ENCODE data around the gene OVCA2. TPM values are rescaled to one million over a fixed set of nuclear protein-coding genes. Genes with fewer than 3 reads are reported as not detected.

The OVCA2 gene
- total RNA-seq, 1 experiment from 2014 or later, result 27.3 TPM

DNA sequence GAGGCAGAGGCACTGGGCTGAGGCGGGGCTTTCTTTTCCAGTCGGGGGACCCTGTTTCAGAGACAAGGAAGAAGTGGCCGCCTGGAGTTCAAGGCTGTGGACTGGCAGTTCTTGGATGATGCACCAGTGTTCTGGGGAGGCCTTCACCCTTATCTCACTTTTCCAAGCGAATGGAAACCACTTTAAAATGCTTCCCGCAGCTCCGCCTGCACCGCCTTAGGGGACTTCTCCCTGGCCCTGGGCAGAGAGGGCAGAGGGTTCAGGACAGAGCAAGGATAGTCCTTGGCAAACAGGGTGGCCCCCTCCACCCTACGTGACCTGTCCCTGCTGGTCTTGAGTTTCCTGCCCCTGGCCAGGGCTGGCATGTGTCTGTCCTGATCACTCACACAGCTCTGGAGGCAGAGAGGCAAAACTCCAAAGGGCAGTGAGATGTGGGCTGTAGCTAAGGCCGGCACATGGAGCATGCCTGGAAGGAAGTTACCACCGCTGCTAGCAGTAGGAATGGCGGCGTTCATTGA is 37.3 kb upstream of the OVCA2 start:
- Histone ChIP-seq H3K79me2 (ENCODE audit: insufficient read depth, low read length) (no peaks in the 10 kb centered on the region), H3K9me2 (ENCODE audit: insufficient read depth) (no peaks in the 10 kb centered on the region), H3K4me3 (replicated peaks in 1 of 2; ENCODE audit: low read depth in 1 of 2, low read length in 2 of 2) (no peak overlapping the region), H3K27ac (ENCODE audit: low read depth, low read length) (no peak overlapping the region), H3K27me3 (ENCODE audit: insufficient read depth, low read length) (no peaks in the 10 kb centered on the region), H2AFZ (ENCODE audit: low read depth, low read length, poor library complexity, severe bottlenecking) (no peak overlapping the region), H3K4me1 (ENCODE audit: control insufficient read depth in 1 of 2, insufficient read depth in 2 of 2, low read length in 2 of 2) (peaks cover 6 to 7% of the 10 kb centered on the region in 2 experiments; a peak in 2 of 4 replicates), H3K36me3 (ENCODE audit: control insufficient read depth in 1 of 2, insufficient read depth in 2 of 2, low read length in 2 of 2) (no peaks in the 10 kb centered on the region), H3K9ac (ENCODE audit: low read length) (no peak overlapping the region), H4K20me1 (ENCODE audit: insufficient read depth) (no peaks in the 10 kb centered on the region), H3K9me3 (ENCODE audit: control insufficient read depth in 1 of 2, insufficient read depth in 1 of 2, low read depth in 1 of 2, low read length in 2 of 2) (no peaks in the 10 kb centered on the region), H3K4me2 (ENCODE audit: low read length) (no peak overlapping the region)
- TF ChIP-seq ELF1 (IDR thresholded peaks at IDR 0.05; ENCODE audit: borderline replicate concordance, low read depth), result no peak
- CTCF ChIA-PET, result no interaction called here
- intact Hi-C loops (cut with micrococcal nuclease), result no loop called here
- no peak for DNase-seq (ENCODE audit: low read depth, low spot score)
- POLR2A ChIA-PET, result no interaction called here
- ATAC-seq, result no peak
- RAD21 ChIA-PET (ENCODE audit: low non-redundant PET in 1 of 2, low total read pairs in 2 of 2, uncharacterized antibody in 2 of 2, unreplicated experiment in 2 of 2), result no interaction called here
- no TSS peak for BruUV-seq (replicated peaks)

GRCh38 chr17:2008332-2009126 is 33.3 kb upstream of the OVCA2 start:
- no peak overlapping the region for H3K4me3 ChIP-seq (replicated peaks in 1 of 2; ENCODE audit: low read depth in 1 of 2, low read length in 2 of 2)
- no peak overlapping the region for H3K9ac ChIP-seq (ENCODE audit: low read length)
- peaks cover 8 to 11% of the 10 kb centered on the region in 2 experiments; a peak in 3 of 4 replicates for H3K4me1 ChIP-seq (ENCODE audit: control insufficient read depth in 1 of 2, insufficient read depth in 2 of 2, low read length in 2 of 2)
- H3K27ac ChIP-seq (ENCODE audit: low read depth, low read length), result no peak overlapping the region
- ATAC-seq (no peak), DNase-seq (ENCODE audit: low read depth, low spot score) (no peak)
- H3K27me3 ChIP-seq (ENCODE audit: insufficient read depth, low read length), result no peaks in the 10 kb centered on the region
- BruUV-seq (replicated peaks), result no TSS peak
- H3K79me2 ChIP-seq (ENCODE audit: insufficient read depth, low read length), result no peaks in the 10 kb centered on the region
- H3K36me3 ChIP-seq (ENCODE audit: control insufficient read depth in 1 of 2, insufficient read depth in 2 of 2, low read length in 2 of 2), result no peaks in the 10 kb centered on the region
- CTCF ChIA-PET, result no interaction called here
- H3K9me3 ChIP-seq (ENCODE audit: control insufficient read depth in 1 of 2, insufficient read depth in 1 of 2, low read depth in 1 of 2, low read length in 2 of 2), result no peaks in the 10 kb centered on the region
- TF ChIP-seq CEBPB (IDR thresholded peaks at IDR 0.05; ENCODE audit: low read depth) (no peak), POLR2A (IDR thresholded peaks at IDR 0.05; ENCODE audit: borderline replicate concordance, extremely low read depth, insufficient read depth, insufficient read length) (no peak), ZNF274 (IDR thresholded peaks at IDR 0.05; ENCODE audit: low read depth, low read length) (no peak), EZH2phosphoT487 (IDR thresholded peaks at IDR 0.05; ENCODE audit: borderline replicate concordance) (no peak), FOSL1 (IDR thresholded peaks at IDR 0.05; ENCODE audit: low read depth) (no peak)
- TF ChIP-seq, protein P1, sequence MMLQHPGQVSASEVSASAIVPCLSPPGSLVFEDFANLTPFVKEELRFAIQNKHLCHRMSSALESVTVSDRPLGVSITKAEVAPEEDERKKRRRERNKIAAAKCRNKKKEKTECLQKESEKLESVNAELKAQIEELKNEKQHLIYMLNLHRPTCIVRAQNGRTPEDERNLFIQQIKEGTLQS (IDR thresholded peaks at IDR 0.05), result no peak
- POLR2A ChIA-PET, result no interaction called here
- no peaks in the 10 kb centered on the region for H4K20me1 ChIP-seq (ENCODE audit: insufficient read depth)
- intact Hi-C loops (cut with micrococcal nuclease), result no loop called here
- H3K9me2 ChIP-seq (ENCODE audit: insufficient read depth), result no peaks in the 10 kb centered on the region
- H3K4me2 ChIP-seq (ENCODE audit: low read length), result no peak overlapping the region
- RAD21 ChIA-PET (ENCODE audit: low non-redundant PET in 1 of 2, low total read pairs in 2 of 2, uncharacterized antibody in 2 of 2, unreplicated experiment in 2 of 2), result no interaction called here
- H2AFZ ChIP-seq (ENCODE audit: low read depth, low read length, poor library complexity, severe bottlenecking), result no peak overlapping the region

Measured in HCT116 (cell line).